ENCODE measurements around the gene CLDN14.

- no peak for TF ChIP-seq POLR2AphosphoS5 (IDR thresholded peaks at IDR 0.05; ENCODE audit: borderline replicate concordance, low read depth, low read length)
- no peak for TF ChIP-seq EZH2 (IDR thresholded peaks at IDR 0.05)
- TF ChIP-seq FOXP2 (optimal IDR thresholded peaks at IDR 0.05; ENCODE audit: control extremely low read depth, extremely low read length, insufficient read depth), result no peak
These were observed 55.3 kb downstream of the CLDN14 start for GRCh38 chr21:36424592-36424991.

Data from SK-N-MC (cell line).